Medulla oblongata (tissue), 1 donor: ENCODE results near the gene FXYD5.
A peak's percentile ranks its signal among the peaks of the same experiment; 100 is the strongest.
"Not testable (repeated sequence)": the region's sequence is repeated elsewhere in the genome, so short reads cannot be mapped to it uniquely, and the experiment has no call there.

Source experiments
- DNase-seq: peaks from one replicate; pipeline ENCODE4 v3.0.0-alpha.2; 2015; ENCODE audit errors: extremely low spot score

Gene FXYD5

DNA sequence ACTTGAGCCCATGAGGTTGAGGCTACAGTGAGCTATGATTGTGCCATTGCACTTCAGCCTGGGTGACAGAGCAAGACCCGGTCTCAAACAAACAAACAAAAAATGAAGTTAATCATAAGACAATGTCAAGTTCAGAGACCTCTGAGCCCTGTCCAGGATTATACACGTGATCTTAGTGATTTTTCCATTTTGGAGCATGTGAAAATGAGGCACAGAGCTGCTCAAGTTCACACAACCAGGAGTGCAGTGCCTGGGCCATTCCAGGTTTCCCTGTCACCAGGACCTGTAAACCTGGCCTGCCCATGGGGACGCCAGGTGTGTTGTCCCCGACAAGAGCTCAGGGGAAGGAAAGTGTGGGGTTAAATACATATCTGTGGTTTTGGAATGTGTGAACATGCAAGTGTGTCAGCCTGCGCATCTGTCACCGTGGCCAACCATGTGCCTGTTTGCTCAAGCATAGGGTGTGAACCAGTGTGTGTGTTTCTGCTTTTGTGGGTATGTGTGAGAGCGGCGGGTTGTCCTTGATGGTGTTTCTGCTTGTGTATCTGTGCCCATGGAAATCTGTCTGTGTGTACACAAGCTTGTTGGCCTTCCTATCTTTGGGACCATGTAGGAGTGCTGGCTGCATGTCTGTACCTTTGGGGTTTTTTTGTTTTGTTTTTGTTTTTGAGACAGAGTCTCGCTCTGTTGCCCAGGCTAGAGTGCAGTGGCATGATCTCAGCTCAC lies 17.4 kb upstream of the FXYD5 start:
- DNase-seq = no peak

DNA sequence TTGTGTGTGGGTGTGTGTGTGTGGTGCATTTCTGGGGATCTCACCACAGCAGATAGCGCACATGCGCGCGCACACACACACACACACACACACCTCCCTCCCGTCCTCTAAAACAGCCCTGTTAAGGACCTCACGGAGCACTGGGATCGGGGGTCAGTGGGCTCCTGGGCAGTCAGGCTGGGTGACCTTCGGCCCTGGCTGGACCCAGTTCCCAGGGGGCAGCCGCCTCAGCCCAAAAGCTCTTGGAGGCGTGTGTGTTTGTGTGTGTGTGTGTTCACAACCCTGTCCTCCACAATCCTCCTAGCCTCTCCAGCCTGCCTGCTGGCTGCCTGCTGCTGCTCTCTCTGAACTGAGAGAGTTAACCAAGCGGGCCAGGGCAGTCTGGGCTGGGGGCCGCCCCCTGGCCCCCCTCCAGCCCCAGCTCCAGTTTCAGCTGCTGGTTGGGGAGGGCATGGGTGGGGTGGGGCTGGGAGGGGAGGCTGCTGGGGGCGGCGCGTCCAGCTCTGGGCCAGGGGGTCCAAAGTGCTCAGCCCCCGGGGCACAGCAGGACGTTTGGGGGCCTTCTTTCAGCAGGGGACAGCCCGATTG lies 16.1 kb upstream of the FXYD5 start, which contains the start of gene FXYD1:
FXYD1 (plus strand) TSS at position 520 of the 588 bp plus-strand sequence. CDS start 1,256 bp downstream, outside the sequence.
- DNase-seq = no peak

DNA sequence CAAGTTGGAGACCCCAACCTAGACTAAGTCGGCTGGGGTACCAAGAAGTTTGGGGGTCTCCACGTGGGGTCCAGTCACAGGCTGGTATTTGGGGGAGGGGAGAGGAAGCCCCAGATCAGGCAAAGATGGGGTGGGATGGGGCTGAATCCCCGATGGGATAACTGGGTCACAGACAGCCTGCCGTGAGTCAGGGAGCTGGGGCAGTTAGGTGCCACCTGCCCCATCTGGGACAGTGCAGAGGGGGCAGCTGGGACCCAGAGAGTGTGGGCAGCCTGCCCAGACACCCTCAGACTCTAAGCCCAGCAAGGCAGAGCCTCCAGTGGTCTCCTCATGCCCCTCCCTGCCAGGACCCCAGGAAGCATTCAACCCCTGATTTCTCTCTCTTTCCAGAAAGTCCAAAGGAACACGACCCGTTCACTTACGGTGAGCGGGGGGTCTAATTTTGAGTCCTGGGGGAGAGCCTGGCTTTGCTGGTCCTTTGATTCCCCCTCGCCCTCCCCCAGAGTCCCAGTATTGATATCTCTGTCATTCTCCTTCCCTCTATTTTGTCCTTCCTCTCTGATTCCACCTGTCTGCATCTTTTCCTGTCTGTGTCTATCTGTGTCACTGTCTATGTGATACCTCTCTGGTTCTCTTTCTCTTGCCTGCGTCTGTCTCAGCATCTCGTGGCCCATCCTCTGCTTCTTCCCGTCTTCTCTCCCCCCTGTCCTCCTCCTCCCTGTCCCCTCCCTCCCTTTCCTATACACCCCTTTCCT lies 14.2 kb upstream of the FXYD5 start:
- DNase-seq = no peak

GRCh38 chr19:35140962-35141836 lies 13.3 kb upstream of the FXYD5 start:
- DNase-seq = peak; percentile 92

GRCh38 chr19:35141837-35142605 lies 12.5 kb upstream of the FXYD5 start:
- DNase-seq = no peak

GRCh38 chr19:35142606-35143230 lies 11.8 kb upstream of the FXYD5 start:
- DNase-seq = no peak

GRCh38 chr19:35143231-35143715 lies 11.3 kb upstream of the FXYD5 start, which contains the start of gene FXYD7:
Gene FXYD7, plus strand, starts transcription at chr19:35143255. Its CDS starts 79 bp downstream, at chr19:35143334.
- DNase-seq = no peak

GRCh38 chr19:35143818-35144217 lies 10.7 kb upstream of the FXYD5 start:
- no peak for DNase-seq

- no peak for DNase-seq
Measured at GRCh38 chr19:35144259-35144599, 10.3 kb upstream of the FXYD5 start.

GRCh38 chr19:35144600-35145436 lies 9.7 kb upstream of the FXYD5 start:
- DNase-seq = no peak

GRCh38 chr19:35146746-35147459 lies 7.6 kb upstream of the FXYD5 start:
- no peak for DNase-seq

DNA sequence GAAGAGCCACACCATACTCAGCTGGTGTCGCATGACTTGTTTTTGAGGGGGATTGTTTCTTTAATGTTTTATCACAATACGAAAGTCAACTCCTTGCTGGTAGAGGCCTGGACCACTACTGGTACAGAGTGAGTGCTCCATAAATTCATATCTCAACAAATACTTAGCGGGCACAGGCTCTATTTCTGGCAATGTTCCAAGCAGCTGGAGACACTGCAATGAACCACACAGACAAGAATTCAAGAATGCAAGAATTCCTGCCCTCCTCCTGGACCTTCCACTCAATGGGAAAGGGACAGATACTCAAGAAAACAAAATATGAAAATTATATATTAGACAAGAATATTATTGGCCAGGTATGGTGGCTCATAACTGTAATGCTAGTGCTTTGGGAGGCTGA lies 5.1 kb upstream of the FXYD5 start:
- no peak for DNase-seq

GRCh38 chr19:35150445-35150844 lies 4.1 kb upstream of the FXYD5 start:
- DNase-seq = no peak

GRCh38 chr19:35151273-35152065 lies 3.1 kb upstream of the FXYD5 start:
- no peak for DNase-seq

DNA sequence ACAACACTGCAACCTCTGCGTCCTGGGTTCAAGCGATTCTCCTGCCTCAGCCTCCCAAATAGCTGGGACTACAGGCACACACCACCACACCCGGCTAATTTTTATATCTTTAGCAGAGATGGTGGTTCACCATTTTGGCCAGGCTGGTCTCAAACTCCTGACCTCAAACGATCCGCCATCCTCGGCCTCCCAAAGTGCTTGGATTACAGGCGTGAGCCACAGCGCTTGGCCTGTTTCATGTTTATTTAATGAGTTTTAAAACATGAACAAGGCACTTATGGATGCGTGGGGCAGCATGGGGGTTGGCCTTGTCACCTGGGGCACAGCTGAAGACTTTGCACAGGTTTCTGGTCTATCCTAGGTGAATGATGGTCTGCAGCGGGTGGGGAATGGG lies 1.4 kb upstream of the FXYD5 start:
- DNase-seq = not testable (repeated sequence)

- no peak for DNase-seq
Measured at GRCh38 chr19:35153701-35154524, 622 bp upstream of the FXYD5 start.

GRCh38 chr19:35155441-35155840 lies 906 bp downstream of the FXYD5 start:
- DNase-seq = no peak
